Osteoblast (primary cell): Measurements from ENCODE around the gene IFNAR1. TPM values are rescaled to one million over a fixed set of nuclear protein-coding genes. Genes with fewer than 3 reads are reported as not detected.

ENCODE experiments used
- DNase-seq: peaks from one replicate; pipeline ENCODE4 v3.0.0; 2011; ENCODE audit warnings: low spot score, mixed read lengths; ENCODE audit not compliant: insufficient read length; ENCODE audit errors: missing footprints
- H2AFZ ChIP-seq: 2 replicates; pipeline ENCODE4 v1.6.0; 2011; ENCODE audit warnings: mild to moderate bottlenecking, low read length
- H3K27ac ChIP-seq: 2 replicates; pipeline ENCODE4 v1.5.1; 2011; ENCODE audit warnings: mild to moderate bottlenecking, low read depth, low read length, moderate library complexity
- H3K27me3 ChIP-seq: 2 replicates; pipeline ENCODE4 v1.6.0; 2012; ENCODE audit warnings: mild to moderate bottlenecking, control low read depth, inconsistent platforms, low read length, moderate library complexity; ENCODE audit not compliant: insufficient read depth
- H3K36me3 ChIP-seq: 2 replicates; pipeline ENCODE4 v1.5.1; 2011; ENCODE audit warnings: mild to moderate bottlenecking, low read length, control low read depth, moderate library complexity; ENCODE audit not compliant: insufficient read depth
- H3K4me1 ChIP-seq: 2 replicates; pipeline ENCODE4 v1.5.1; 2011; ENCODE audit warnings: mild to moderate bottlenecking, low read length, control low read depth, moderate library complexity; ENCODE audit not compliant: insufficient read depth
- H3K4me2 ChIP-seq: 2 replicates; pipeline ENCODE4 v1.6.0; 2011; ENCODE audit warnings: mild to moderate bottlenecking, low read length; ENCODE audit not compliant: insufficient read depth
- H3K4me3 ChIP-seq: fragments of 200-600 bp; sonication (generic); 3 replicates; pipeline ENCODE4 v1.5.1; 2012; ENCODE audit warnings: mild to moderate bottlenecking, low read length, inconsistent platforms; ENCODE audit not compliant: insufficient read depth
- H3K79me2 ChIP-seq: 2 replicates; pipeline ENCODE4 v1.6.0; 2012; ENCODE audit warnings: mild to moderate bottlenecking, low read length, control low read depth, inconsistent platforms; ENCODE audit not compliant: insufficient read depth
- H3K9me3 ChIP-seq: 2 replicates; pipeline ENCODE4 v1.5.1; 2011; ENCODE audit warnings: low read depth, low read length, control low read depth
- H4K20me1 ChIP-seq: 2 replicates; pipeline ENCODE4 v1.6.0; 2012; ENCODE audit warnings: mild to moderate bottlenecking, low read length, control low read depth; ENCODE audit not compliant: insufficient read depth
- total RNA-seq: library from RNA; depleted of rRNA; stranded (reverse); fragments of >200 nt; gene quantifications from 2 replicates; pipeline ENCODE4 v1.2.3, GENCODE V29; 2012
- TF ChIP-seq, protein P1 (sequence below): IDR thresholded peaks from 2 replicates; pipeline ENCODE4 v1.5.1; 2011; ENCODE audit warnings: mild to moderate bottlenecking, low read depth, low read length, moderate library complexity; ENCODE audit errors: extremely low read depth

IFNAR1 gene
- total RNA-seq, 1 donor, result 26.1 TPM

DNA sequence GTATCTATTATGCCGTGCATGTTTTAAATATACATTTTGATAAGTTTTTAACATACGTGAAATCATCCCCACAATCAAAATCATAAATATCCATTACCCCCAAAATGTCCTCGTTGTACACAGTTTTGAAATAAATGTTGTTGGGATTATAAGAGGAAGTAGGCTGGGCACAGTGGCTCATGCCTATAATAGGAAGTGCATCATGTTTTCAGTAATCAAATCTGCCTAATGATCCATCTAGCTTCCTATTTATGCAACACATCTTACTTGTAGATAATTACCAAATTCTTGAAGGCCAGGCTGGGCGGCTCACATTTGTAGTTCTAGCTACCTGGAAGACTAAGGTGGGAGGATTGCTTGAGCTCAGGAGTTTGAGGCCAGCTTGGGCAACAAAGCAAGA lies 63.4 kb downstream of the IFNAR1 start:
- no peak overlapping the region for H3K4me2 ChIP-seq
- no peak overlapping the region for H2AFZ ChIP-seq
- no peak for DNase-seq

DNA sequence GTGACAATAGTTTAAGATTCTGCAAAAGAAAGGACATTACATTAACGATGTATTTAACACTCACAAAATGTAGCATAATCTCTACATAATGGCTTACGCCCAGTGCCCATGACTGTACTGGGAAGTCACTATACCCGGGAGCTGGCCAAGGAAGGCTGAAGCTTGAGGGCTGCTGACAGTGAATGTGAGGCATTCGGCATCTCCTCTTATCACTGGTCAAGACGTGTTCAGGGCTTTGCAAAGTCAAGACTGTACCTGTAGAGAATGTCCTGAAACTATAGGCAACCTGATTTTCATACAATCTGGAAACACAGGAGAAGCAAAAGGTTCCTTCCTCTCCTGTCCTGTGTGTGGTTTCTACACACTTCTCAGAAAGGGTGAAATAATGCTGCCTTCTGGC lies 65.7 kb downstream of the IFNAR1 start:
- H3K4me3 ChIP-seq, result no peak overlapping the region
- H3K9me3 ChIP-seq, result no peaks in the 10 kb centered on the region
- no peaks in the 10 kb centered on the region for H3K27me3 ChIP-seq
- no peak overlapping the region for H3K4me2 ChIP-seq
- TF ChIP-seq, protein P1, sequence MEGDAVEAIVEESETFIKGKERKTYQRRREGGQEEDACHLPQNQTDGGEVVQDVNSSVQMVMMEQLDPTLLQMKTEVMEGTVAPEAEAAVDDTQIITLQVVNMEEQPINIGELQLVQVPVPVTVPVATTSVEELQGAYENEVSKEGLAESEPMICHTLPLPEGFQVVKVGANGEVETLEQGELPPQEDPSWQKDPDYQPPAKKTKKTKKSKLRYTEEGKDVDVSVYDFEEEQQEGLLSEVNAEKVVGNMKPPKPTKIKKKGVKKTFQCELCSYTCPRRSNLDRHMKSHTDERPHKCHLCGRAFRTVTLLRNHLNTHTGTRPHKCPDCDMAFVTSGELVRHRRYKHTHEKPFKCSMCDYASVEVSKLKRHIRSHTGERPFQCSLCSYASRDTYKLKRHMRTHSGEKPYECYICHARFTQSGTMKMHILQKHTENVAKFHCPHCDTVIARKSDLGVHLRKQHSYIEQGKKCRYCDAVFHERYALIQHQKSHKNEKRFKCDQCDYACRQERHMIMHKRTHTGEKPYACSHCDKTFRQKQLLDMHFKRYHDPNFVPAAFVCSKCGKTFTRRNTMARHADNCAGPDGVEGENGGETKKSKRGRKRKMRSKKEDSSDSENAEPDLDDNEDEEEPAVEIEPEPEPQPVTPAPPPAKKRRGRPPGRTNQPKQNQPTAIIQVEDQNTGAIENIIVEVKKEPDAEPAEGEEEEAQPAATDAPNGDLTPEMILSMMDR, result no peak
- no peak overlapping the region for H2AFZ ChIP-seq
- peak; percentile 10 for DNase-seq
- H3K36me3 ChIP-seq, result no peaks in the 10 kb centered on the region
- H4K20me1 ChIP-seq, result no peaks in the 10 kb centered on the region
- H3K27ac ChIP-seq, result no peak overlapping the region
- no peaks in the 10 kb centered on the region for H3K79me2 ChIP-seq
- H3K4me1 ChIP-seq, result peaks cover 8% of the 10 kb centered on the region

More for the DNA sequence above, 63.4 kb downstream of the IFNAR1 start:
- H3K36me3 ChIP-seq, result no peaks in the 10 kb centered on the region
- TF ChIP-seq, protein P1, result no peak
- H3K79me2 ChIP-seq, result no peaks in the 10 kb centered on the region
- no peak overlapping the region for H3K27ac ChIP-seq
- no peaks in the 10 kb centered on the region for H3K9me3 ChIP-seq
- H3K4me1 ChIP-seq, result peaks cover 5% of the 10 kb centered on the region
- no peaks in the 10 kb centered on the region for H3K27me3 ChIP-seq
- H3K4me3 ChIP-seq, result no peak overlapping the region
- no peaks in the 10 kb centered on the region for H4K20me1 ChIP-seq

DNA sequence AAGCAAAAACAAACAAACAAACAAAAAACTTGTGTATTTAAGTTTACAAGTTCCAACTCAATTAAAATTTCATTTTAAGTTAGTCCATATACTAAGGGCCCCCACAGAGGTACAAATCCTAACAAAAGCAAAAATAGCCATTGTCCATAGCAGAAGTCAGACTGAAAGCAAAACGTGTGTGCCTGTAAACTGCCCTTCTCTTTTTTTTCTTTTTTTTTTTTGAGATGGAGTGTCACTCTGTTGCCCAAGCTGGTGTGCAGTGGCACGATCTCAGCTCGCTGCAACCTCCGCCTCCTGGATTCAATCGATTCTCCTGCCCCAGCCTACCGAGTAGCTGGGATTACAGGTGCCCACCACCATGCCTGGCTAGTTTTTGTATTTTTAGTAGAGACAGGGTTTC lies 66.9 kb downstream of the IFNAR1 start:
- TF ChIP-seq, protein P1, result no peak

DNA sequence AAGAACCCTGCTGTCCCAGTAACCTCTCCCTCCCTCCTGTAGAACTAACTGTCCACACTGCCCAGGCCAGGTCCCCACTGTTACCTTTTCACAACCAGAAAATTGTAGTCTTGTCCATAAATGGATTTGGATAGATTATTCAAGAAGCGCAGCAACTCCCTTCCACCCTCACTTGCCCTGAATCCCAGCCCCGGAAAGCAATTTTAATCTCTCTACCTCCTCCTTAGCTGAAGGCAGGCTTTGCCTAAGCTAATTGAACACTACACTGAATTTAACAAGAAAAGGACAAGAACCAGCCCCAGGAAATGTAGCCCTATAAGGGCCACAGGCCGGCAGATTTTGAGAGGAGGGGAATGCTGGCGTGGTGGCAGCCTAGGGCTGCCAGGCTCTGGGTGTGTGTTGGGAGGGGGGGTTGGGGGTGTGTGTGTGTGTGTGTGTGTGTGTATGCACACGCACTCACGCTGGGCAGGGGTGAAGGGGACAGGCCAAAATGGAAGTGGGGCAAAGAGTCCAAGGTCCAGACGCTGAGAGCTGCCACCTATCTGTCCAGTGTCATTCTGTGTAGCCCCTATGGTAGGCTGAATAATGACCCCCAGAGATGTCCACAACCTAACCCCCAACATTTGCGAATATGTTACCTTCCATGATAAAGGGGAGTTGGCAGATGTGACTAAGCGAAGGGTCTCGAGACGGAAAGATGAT lies 67.7 kb downstream of the IFNAR1 start:
- Histone ChIP-seq H3K4me3 (no peak overlapping the region), H3K27me3 (no peaks in the 10 kb centered on the region), H2AFZ (no peak overlapping the region), H3K4me2 (no peak overlapping the region), H3K36me3 (no peaks in the 10 kb centered on the region), H4K20me1 (no peaks in the 10 kb centered on the region), H3K4me1 (peaks cover 26% of the 10 kb centered on the region), H3K79me2 (no peaks in the 10 kb centered on the region), H3K27ac (no peak overlapping the region), H3K9me3 (no peaks in the 10 kb centered on the region)
- peak; percentile 30 for DNase-seq
- TF ChIP-seq, protein P1, result no peak

More for the DNA sequence above, 66.9 kb downstream of the IFNAR1 start:
- Histone ChIP-seq H4K20me1 (no peaks in the 10 kb centered on the region), H3K36me3 (no peaks in the 10 kb centered on the region), H3K4me3 (no peak overlapping the region), H3K27me3 (no peaks in the 10 kb centered on the region), H2AFZ (no peak overlapping the region), H3K79me2 (no peaks in the 10 kb centered on the region), H3K27ac (no peak overlapping the region), H3K4me1 (peaks cover 20% of the 10 kb centered on the region), H3K9me3 (no peaks in the 10 kb centered on the region), H3K4me2 (no peak overlapping the region)
- no peak for DNase-seq
